ENCODE measurements around the gene NSMCE1. TPM values are rescaled to one million over a fixed set of nuclear protein-coding genes. Genes with fewer than 3 reads are reported as not detected.

NSMCE1 gene
- total and polyA plus RNA-seq, 4 donors: 16.5 to 39.0 (median 21.7) TPM

- H3K9me3 ChIP-seq (ENCODE audit: control insufficient read depth in 4 of 4, low read length in 3 of 4): no peaks in the 10 kb centered on the region
- no peak overlapping the region for H3K4me3 ChIP-seq (ENCODE audit: low read depth in 1 of 3, low read length in 3 of 3)
- WGBS: 90% methylated on average over 16 of the region's 16 CpGs
- TF ChIP-seq GABPA (IDR thresholded peaks at IDR 0.05 in 1 of 2, conservative IDR thresholded peaks at IDR 0.05 in 1 of 2) (no peak), YY1 (IDR thresholded peaks at IDR 0.05) (no peak), RAD21 (IDR thresholded peaks at IDR 0.05) (no peak), TAF1 (conservative IDR thresholded peaks at IDR 0.05) (no peak), CTCF (IDR thresholded peaks at IDR 0.05; ENCODE audit: low read depth, low read length, missing input control) (no peak), NR2F2 (IDR thresholded peaks at IDR 0.05) (no peak), SP1 (IDR thresholded peaks at IDR 0.05) (no peak), JUND (IDR thresholded peaks at IDR 0.05) (no peak), REST (IDR thresholded peaks at IDR 0.05) (no peak), MAX (IDR thresholded peaks at IDR 0.05) (no peak), HNF4G (IDR thresholded peaks at IDR 0.05) (no peak), RXRA (IDR thresholded peaks at IDR 0.05) (no peak), EGR1 (IDR thresholded peaks at IDR 0.05; ENCODE audit: low read depth in 2 of 2) (no peak), FOXA2 (IDR thresholded peaks at IDR 0.05) (no peak), ZBTB33 (IDR thresholded peaks at IDR 0.05) (no peak), HNF4A (conservative IDR thresholded peaks at IDR 0.05) (no peak)
- no peak overlapping the region for H3K27ac ChIP-seq (ENCODE audit: low read depth in 1 of 2, low read length in 2 of 2)
- DNase-seq (ENCODE audit: low spot score): no peak
- H3K27me3 ChIP-seq (ENCODE audit: control insufficient read depth in 4 of 4, insufficient read depth in 4 of 4, low read length in 3 of 4): no peaks in the 10 kb centered on the region
- peaks cover 0 to 34% (median 18%) of the 10 kb centered on the region in 4 donors for H3K4me1 ChIP-seq (ENCODE audit: control insufficient read depth in 4 of 4, insufficient read depth in 4 of 4, low read length in 3 of 4)
- no peak overlapping the region for H3K9ac ChIP-seq (ENCODE audit: low read depth in 1 of 2, low read length in 2 of 2)
- H3K36me3 ChIP-seq (ENCODE audit: control insufficient read depth in 4 of 4, insufficient read depth in 3 of 4, low read depth in 1 of 4, low read length in 3 of 4): peaks cover 0 to 4% (median 1%) of the 10 kb centered on the region in 4 donors
These were observed 41.4 kb downstream of the NSMCE1 start for GRCh38 chr16:27226976-27227705.
